LNCaP clone FGC (cell line): ENCODE results near the gene RASAL1.

Experiments used
- DNase-seq: peaks from one replicate; pipeline ENCODE4 v3.0.0-alpha.2; 2011; ENCODE audit warnings: low read depth
- H3K4me3 ChIP-seq: 2 replicates; pipeline ENCODE4 v1.5.1; 2011; ENCODE audit warnings: mild to moderate bottlenecking, low read depth, low read length, control low read depth
- TF ChIP-seq, protein P1 (sequence below): IDR thresholded peaks from 2 replicates; pipeline ENCODE4 v1.5.1; 2012; ENCODE audit warnings: mild to moderate bottlenecking; ENCODE audit not compliant: control insufficient read depth, insufficient read depth; ENCODE audit errors: extremely low read depth

RASAL1 gene

DNA sequence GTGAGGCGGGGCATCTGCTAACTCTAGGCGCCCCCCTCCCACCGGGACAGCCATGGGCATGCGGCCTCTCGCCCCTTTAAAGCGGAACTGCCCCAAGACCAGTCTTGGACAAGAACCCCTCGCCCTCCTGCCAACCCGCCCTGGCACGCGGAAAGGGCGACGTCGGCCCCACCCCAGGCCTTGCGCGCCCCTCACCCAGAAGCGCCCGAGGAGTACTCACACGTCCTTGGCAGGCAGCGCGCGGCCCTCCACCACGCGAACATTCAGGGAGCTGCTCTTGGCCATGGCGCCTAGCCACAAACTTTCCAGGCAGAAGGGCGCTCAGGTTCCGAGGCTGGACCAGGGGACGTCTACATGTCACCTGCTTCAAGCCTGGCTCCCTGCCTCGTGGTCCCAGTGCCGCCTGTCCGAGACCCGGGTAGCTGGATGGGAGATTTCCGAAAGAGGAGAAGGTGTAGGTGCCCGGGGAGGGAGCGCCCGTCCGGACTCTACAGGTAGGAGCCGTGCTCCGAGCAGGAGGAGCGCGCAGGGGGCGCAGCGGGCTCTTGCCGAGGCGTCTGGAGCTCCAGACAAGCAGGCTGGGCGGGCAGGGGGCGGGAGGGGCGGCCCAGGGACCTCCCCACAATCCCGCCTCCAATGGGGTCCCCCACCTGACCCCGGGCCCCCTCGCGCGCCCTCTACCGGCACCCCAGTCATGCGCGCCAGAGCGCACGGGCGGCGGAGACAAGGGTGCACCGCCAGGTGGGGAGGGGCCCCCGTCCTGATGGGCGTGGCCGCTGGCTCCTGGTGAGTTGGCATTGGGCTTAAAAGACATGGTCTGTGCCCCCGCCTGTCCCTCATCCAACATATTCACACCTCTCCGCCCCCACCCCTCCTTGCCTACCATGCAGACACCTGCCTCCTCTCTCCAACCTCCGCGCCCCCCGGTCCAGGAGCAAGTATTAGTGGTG lies at the start of gene RASAL1:
RASAL1 (minus strand) TSS at position 584 of the 950 bp plus-strand sequence; CDS start at position 285, 299 bp downstream.
- TF ChIP-seq, protein P1, sequence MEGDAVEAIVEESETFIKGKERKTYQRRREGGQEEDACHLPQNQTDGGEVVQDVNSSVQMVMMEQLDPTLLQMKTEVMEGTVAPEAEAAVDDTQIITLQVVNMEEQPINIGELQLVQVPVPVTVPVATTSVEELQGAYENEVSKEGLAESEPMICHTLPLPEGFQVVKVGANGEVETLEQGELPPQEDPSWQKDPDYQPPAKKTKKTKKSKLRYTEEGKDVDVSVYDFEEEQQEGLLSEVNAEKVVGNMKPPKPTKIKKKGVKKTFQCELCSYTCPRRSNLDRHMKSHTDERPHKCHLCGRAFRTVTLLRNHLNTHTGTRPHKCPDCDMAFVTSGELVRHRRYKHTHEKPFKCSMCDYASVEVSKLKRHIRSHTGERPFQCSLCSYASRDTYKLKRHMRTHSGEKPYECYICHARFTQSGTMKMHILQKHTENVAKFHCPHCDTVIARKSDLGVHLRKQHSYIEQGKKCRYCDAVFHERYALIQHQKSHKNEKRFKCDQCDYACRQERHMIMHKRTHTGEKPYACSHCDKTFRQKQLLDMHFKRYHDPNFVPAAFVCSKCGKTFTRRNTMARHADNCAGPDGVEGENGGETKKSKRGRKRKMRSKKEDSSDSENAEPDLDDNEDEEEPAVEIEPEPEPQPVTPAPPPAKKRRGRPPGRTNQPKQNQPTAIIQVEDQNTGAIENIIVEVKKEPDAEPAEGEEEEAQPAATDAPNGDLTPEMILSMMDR: peak; percentile 59
- no peak for DNase-seq
- no peak within 1 kb of the TSS for H3K4me3 ChIP-seq

DNA sequence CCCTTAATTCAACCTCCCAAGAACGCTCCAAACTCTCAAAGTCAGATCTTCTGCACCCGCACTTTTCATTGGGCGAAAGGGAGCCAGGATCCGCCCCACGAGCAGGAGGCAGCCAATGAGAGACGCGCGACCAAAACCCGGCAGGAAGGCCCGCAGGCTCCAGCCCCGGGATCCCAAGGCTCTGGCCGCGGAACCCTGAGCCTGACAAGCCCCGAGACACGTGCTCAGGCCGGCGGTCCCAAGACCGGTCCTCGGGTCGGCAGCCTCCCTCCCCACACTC lies 49.3 kb upstream of the RASAL1 start:
- TF ChIP-seq, protein P1: no peak
- H3K4me3 ChIP-seq: peak overlapping the region; percentile 88
- peak; percentile 57 for DNase-seq

GRCh38 chr12:113184098-113184899 lies 48.7 kb upstream of the RASAL1 start:
- TF ChIP-seq, protein P1: no peak
- H3K4me3 ChIP-seq: peak overlapping the region; percentile 88
- no peak for DNase-seq

DNA sequence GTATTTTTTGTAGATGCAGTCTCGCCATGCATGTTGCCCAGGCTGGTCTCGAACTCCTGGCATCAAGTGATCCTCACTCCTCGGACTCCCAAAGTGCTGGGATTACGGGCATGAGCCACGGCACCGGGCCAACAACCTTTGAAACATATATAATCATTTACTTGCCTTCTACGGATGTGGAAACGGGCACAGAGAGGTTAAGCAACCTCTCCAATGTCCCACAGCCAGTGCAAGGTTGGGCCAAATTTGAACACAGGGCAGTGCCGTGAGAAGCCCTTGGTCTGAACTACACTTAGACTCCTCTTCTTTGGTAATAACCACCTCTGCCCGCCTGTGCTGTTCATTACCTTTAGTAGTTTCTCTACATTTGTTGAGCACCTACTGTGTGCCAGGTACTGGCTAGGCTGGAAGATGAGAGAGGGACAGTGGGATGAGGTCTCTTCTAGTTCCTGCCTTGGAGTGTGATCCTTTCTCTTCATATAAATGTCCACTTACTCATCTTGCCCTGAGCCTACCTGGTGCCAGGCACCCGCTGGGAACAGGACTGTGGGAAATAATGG lies 47.5 kb upstream of the RASAL1 start:
- TF ChIP-seq, protein P1: no peak
- no peak overlapping the region for H3K4me3 ChIP-seq
- DNase-seq: no peak

DNA sequence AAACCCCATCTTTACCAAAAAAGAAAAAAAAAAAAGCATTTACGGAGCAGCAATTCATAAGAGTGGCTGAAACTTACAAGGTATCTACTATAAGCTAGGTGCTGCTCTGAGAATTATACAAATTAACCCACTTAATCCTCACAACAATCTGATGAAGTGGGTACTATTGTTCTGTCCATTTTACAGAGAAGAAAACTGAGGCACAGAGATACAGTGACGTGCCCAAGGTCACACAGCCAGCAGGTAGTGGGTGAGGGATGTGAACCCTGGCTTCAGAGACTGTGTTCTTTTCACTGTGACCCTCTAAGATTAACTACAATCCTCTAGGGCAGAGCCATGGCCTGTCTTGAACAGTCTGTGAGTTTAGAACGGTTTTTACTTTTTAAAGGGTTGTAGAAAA lies 46.4 kb upstream of the RASAL1 start:
- no peak overlapping the region for H3K4me3 ChIP-seq
- TF ChIP-seq, protein P1: no peak
- DNase-seq: no peak

- TF ChIP-seq, protein P1: no peak
- H3K4me3 ChIP-seq: no peak overlapping the region
- DNase-seq: no peak
Measured at GRCh38 chr12:113180333-113180732, 44.8 kb upstream of the RASAL1 start.
